ENCODE measurements around the gene BSN.
A peak's percentile ranks its signal among the peaks of the same experiment; 100 is the strongest.

BSN gene

GRCh38 chr3:49673715-49674496 is 119.6 kb downstream of the BSN start, which contains the start of gene APEH:
Gene APEH (plus strand): TSS chr3:49674351. CDS start chr3:49674402, 51 bp downstream.
- TF ChIP-seq FOXP2 (optimal IDR thresholded peaks at IDR 0.05; ENCODE audit: borderline replicate concordance, extremely low read depth, extremely low read length, insufficient read depth) (peak; percentile 37), TAF1 (IDR thresholded peaks at IDR 0.05; ENCODE audit: borderline replicate concordance, insufficient read depth, low read length) (no peak)

GRCh38 chr3:49674497-49674983 is 120.3 kb downstream of the BSN start:
- TF ChIP-seq TAF1 (IDR thresholded peaks at IDR 0.05; ENCODE audit: borderline replicate concordance, insufficient read depth, low read length) (no peak), POLR2AphosphoS5 (IDR thresholded peaks at IDR 0.05; ENCODE audit: low read depth, low read length) (no peak), REST (IDR thresholded peaks at IDR 0.05; ENCODE audit: insufficient read depth in 1 of 2, low read depth in 2 of 2, low read length in 2 of 2) (no peak), FOXP2 (optimal IDR thresholded peaks at IDR 0.05; ENCODE audit: borderline replicate concordance, extremely low read depth, extremely low read length, insufficient read depth) (no peak), SIN3A (IDR thresholded peaks at IDR 0.05; ENCODE audit: borderline replicate concordance, insufficient read depth, low read length) (no peak)

- TF ChIP-seq POLR2AphosphoS5 (IDR thresholded peaks at IDR 0.05; ENCODE audit: low read depth, low read length) (no peak), REST (IDR thresholded peaks at IDR 0.05; ENCODE audit: insufficient read depth in 1 of 2, low read depth in 2 of 2, low read length in 2 of 2) (no peak), SIN3A (IDR thresholded peaks at IDR 0.05; ENCODE audit: borderline replicate concordance, insufficient read depth, low read length) (no peak), TAF1 (IDR thresholded peaks at IDR 0.05; ENCODE audit: borderline replicate concordance, insufficient read depth, low read length) (no peak)
These were observed 121.6 kb downstream of the BSN start for GRCh38 chr3:49675912-49676311.

- TF ChIP-seq TAF1 (IDR thresholded peaks at IDR 0.05; ENCODE audit: borderline replicate concordance, insufficient read depth, low read length) (no peak), REST (IDR thresholded peaks at IDR 0.05; ENCODE audit: insufficient read depth in 1 of 2, low read depth in 2 of 2, low read length in 2 of 2) (no peak), POLR2AphosphoS5 (IDR thresholded peaks at IDR 0.05; ENCODE audit: low read depth, low read length) (no peak), SIN3A (IDR thresholded peaks at IDR 0.05; ENCODE audit: borderline replicate concordance, insufficient read depth, low read length) (no peak), FOXP2 (optimal IDR thresholded peaks at IDR 0.05; ENCODE audit: borderline replicate concordance, extremely low read depth, extremely low read length, insufficient read depth) (no peak)
These were observed 126.4 kb downstream of the BSN start for GRCh38 chr3:49680493-49681231.

- TF ChIP-seq REST (IDR thresholded peaks at IDR 0.05; ENCODE audit: insufficient read depth in 1 of 2, low read depth in 2 of 2, low read length in 2 of 2) (no peak), FOXP2 (optimal IDR thresholded peaks at IDR 0.05; ENCODE audit: borderline replicate concordance, extremely low read depth, extremely low read length, insufficient read depth) (no peak), POLR2AphosphoS5 (IDR thresholded peaks at IDR 0.05; ENCODE audit: low read depth, low read length) (no peak), SIN3A (IDR thresholded peaks at IDR 0.05; ENCODE audit: borderline replicate concordance, insufficient read depth, low read length) (no peak), TAF1 (IDR thresholded peaks at IDR 0.05; ENCODE audit: borderline replicate concordance, insufficient read depth, low read length) (no peak)
These were observed 126.9 kb downstream of the BSN start for GRCh38 chr3:49681232-49681522.
